Endothelial cell of umbilical vein (primary cell): Measurements from ENCODE around the gene SIRT5. TPM values are rescaled to one million over a fixed set of nuclear protein-coding genes. Genes with fewer than 3 reads are reported as not detected.

Experiments
- BruUV-seq: library from RNA; stranded (reverse); fragments of 400-500 nt; replicated peaks from 2 replicates; lab custom pipeline; 2021; lab: Mats Ljungman, UMichigan
- CTCF ChIA-PET: fragments of 300-600, 350-600 bp; sonication (Branson Sonifier 250); formaldehyde crosslinking; loops from one replicate; lab custom pipeline; 2021; ENCODE audit warnings: antibody characterized with exemption, inconsistent platforms; lab: Charles Lee
- POLR2A ChIA-PET: fragments of 300-600, 350-600 bp; sonication (Branson Sonifier 250); formaldehyde crosslinking; loops from one replicate; lab custom pipeline; 2021; ENCODE audit warnings: antibody characterized with exemption, inconsistent platforms; lab: Charles Lee
- DNase-seq: peaks from one replicate; pipeline ENCODE4 v3.0.0-alpha.2; 2011; ENCODE audit warnings: low read depth, low spot score
- FAIRE-seq: peaks from 2 replicates; lab custom pipeline; 2011; peaks lifted over from hg19 to GRCh38; lab: Jason Lieb, UNC
- H2AFZ ChIP-seq: 2 replicates; pipeline ENCODE4 v1.6.0; 2012; ENCODE audit warnings: low read depth, low read length, control low read depth, inconsistent platforms
- H3K27ac ChIP-seq: 2 replicates; pipeline ENCODE4 v1.5.1; 2011; ENCODE audit warnings: low read depth, mild to moderate bottlenecking, control low read depth, low read length, moderate library complexity; ENCODE audit not compliant: insufficient read depth
- H3K27me3 ChIP-seq, 2 experiments: 2 replicates each; pipeline versions ENCODE4 v1.6.0 to v1.6.1; 2011; ENCODE audit warnings: low read length in 2 of 2, mixed read lengths in 1 of 2; ENCODE audit not compliant: control insufficient read depth in 2 of 2, insufficient read depth in 2 of 2
- H3K36me3 ChIP-seq, 2 experiments: 2 replicates in 1 of 2; 3 replicates in 1 of 2; pipeline ENCODE4 v1.5.1; 2011; ENCODE audit warnings: low read length in 2 of 2, mild to moderate bottlenecking in 1 of 2, moderate library complexity in 1 of 2; ENCODE audit not compliant: control insufficient read depth in 2 of 2, insufficient read depth in 2 of 2; ENCODE audit errors: extremely low read depth in 1 of 2
- H3K4me1 ChIP-seq: 3 replicates; pipeline ENCODE4 v1.5.1; 2011; ENCODE audit warnings: mild to moderate bottlenecking, low read length; ENCODE audit not compliant: control insufficient read depth, insufficient read depth; ENCODE audit errors: extremely low read depth
- H3K4me2 ChIP-seq: 2 replicates; pipeline ENCODE4 v1.6.1; 2011; ENCODE audit warnings: low read length, control low read depth, mixed read lengths; ENCODE audit not compliant: insufficient read depth
- H3K4me3 ChIP-seq, 3 experiments: fragments of 200-600 bp in 1 of 3; sonication (generic), shearing (Covaris generic) in 1 of 3; replicated peaks in 1 of 3; 2 replicates each; pipeline ENCODE4 v1.5.1; 2011 to 2016; ENCODE audit warnings: control low read depth in 3 of 3, low read length in 3 of 3, mild to moderate bottlenecking in 2 of 3, inconsistent platforms in 1 of 3, low read depth in 1 of 3, moderate library complexity in 1 of 3; ENCODE audit not compliant: insufficient read depth in 1 of 3
- H3K79me2 ChIP-seq: 2 replicates; pipeline ENCODE4 v1.6.0; 2012; ENCODE audit warnings: low read length, inconsistent platforms; ENCODE audit not compliant: control insufficient read depth, insufficient read depth
- H3K9ac ChIP-seq: replicated peaks from 2 replicates; pipeline ENCODE3; 2011; ENCODE audit warnings: low read length, control low read depth; ENCODE audit not compliant: insufficient read depth; ENCODE audit errors: extremely low read depth
- H3K9me1 ChIP-seq: replicated peaks from 3 replicates; pipeline ENCODE4 v1.6.0; 2011; ENCODE audit warnings: mild to moderate bottlenecking, low read length; ENCODE audit not compliant: control insufficient read depth, insufficient read depth; ENCODE audit errors: extremely low read depth
- H3K9me3 ChIP-seq: replicated peaks from 2 replicates; pipeline ENCODE4 v1.5.1; 2012; ENCODE audit warnings: low read length, inconsistent platforms; ENCODE audit not compliant: control insufficient read depth, insufficient read depth
- H4K20me1 ChIP-seq: replicated peaks from 2 replicates; pipeline ENCODE3; 2011; ENCODE audit warnings: mild to moderate bottlenecking, low read length; ENCODE audit not compliant: control insufficient read depth, insufficient read depth; ENCODE audit errors: extremely low read depth
- GATA2 ChIP-seq: IDR thresholded peaks from 2 replicates; pipeline ENCODE4 v1.7.0; 2011; ENCODE audit warnings: low read depth, mild to moderate bottlenecking, moderate library complexity, mixed read lengths, low read length; ENCODE audit not compliant: insufficient read length, insufficient read depth
- JUN ChIP-seq: IDR thresholded peaks from 2 replicates; pipeline ENCODE4 v1.6.1; 2011; ENCODE audit warnings: borderline replicate concordance, low read depth; ENCODE audit not compliant: insufficient read length, insufficient read depth
- MYC ChIP-seq: IDR thresholded peaks from one replicate; pipeline ENCODE4 v1.6.1; 2011; ENCODE audit warnings: mild to moderate bottlenecking, low read depth, low read length
- POLR2A ChIP-seq: IDR thresholded peaks from 2 replicates; pipeline ENCODE4 v1.6.1; 2012; ENCODE audit warnings: low read depth, mild to moderate bottlenecking, control low read depth, low read length
- POLR2AphosphoS5 ChIP-seq: IDR thresholded peaks from 2 replicates; pipeline ENCODE4 v1.6.1; 2012; ENCODE audit warnings: low read depth, mild to moderate bottlenecking, control low read depth, low read length, moderate library complexity; ENCODE audit not compliant: insufficient read depth
- dilution Hi-C: fragments of 300-500 bp; cut with MboI; formaldehyde crosslinking; loops from one replicate; pipeline ENCODE4 v1.15.0; 2019; ENCODE audit warnings: low sequenced_read_pairs; ENCODE audit not compliant: extremely low pct_ligation_motif_present
- intact Hi-C: fragments of 100-400 bp; cut with micrococcal nuclease; formaldehyde crosslinking; loops from one replicate; pipeline ENCODE4 v1.10.0; 2022
- polyA plus RNA-seq, 4 experiments: library from polyadenylated mRNA; depleted of rRNA in 3 of 4; stranded (reverse) in 3 of 4; unstranded in 1 of 4; fragments of >200 nt; gene quantifications; 2 replicates each; pipeline versions ENCODE4 v1.2.1 to v1.2.3, GENCODE V29; 2011 to 2012; ENCODE audit warnings: missing spikeins in 1 of 4
- total RNA-seq: library from RNA; stranded (reverse); gene quantifications from 2 replicates; pipeline ENCODE4 v1.2.3, GENCODE V29; 2021
- TF ChIP-seq, protein P1 (sequence below), 2 donors: IDR thresholded peaks; 1 replicate in 1 of 2; 2 replicates in 1 of 2; pipeline ENCODE4 v1.5.1; 2011; ENCODE audit warnings: low read length in 2 of 2, mild to moderate bottlenecking in 2 of 2, moderate library complexity in 2 of 2, control low read depth in 1 of 2, inconsistent platforms in 1 of 2, low read depth in 1 of 2; ENCODE audit not compliant: insufficient read depth in 1 of 2; ENCODE audit errors: extremely low read depth in 1 of 2

The SIRT5 gene
- total and polyA plus RNA-seq, 2 donors (not counting 3 experiments of a cell fraction or from before 2014, with no cell fraction given), result 4.7 to 7.2 TPM

DNA sequence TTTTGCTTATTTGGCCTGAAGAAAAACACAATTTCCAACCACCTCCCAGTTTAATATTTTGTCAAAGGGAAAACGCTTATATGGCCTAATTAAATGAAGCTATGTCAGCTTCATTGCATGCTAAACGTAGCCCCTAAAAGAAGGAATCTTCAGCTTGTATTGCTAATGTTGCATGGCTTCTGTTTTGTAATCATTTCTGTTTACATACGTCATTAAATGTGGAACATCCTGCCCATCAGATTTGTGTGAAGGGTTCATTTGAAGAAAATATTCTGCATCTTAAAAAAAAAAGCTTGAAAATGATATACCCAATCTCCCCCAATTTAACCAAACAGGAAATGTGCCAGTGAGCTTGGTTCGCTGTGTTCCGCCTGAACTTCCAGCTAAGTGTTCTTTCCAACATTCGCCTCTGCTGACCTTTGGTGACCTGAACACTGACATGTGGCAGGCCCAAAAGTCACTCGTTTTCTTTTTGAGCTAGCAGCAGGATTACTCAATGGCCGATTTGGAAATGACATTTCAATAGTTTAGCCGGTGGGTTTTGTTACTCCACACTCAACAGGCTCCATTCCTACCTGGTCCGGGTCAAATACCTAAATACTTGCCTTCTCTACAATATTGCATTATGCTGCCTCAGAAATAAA lies 12.7 kb upstream of the SIRT5 start:
- ChIA-PET CTCF (interaction anchor here (1.2 to 4.9 kb wide), 3 partner anchors 12 to 24 kb away, joined by 3 to 57 read pairs (median 7); partner anchors contain the start of gene SIRT5), POLR2A (interaction anchor here (0.6 kb wide), 1 partner anchor 505 kb away, joined by 5 read pairs; no protein-coding TSS in a partner anchor)
- dilution Hi-C loops, result loop anchor here (25.0 kb wide), 1 partner anchor 224 kb away; the partner anchor contains the start of gene TBC1D7

More for the DNA sequence above, 12.7 kb upstream of the SIRT5 start:
- H3K79me2 ChIP-seq, result no peaks in the 10 kb centered on the region
- no peak overlapping the region for H3K4me3 ChIP-seq
- peaks cover 4 to 9% of the 10 kb centered on the region in 2 experiments for H3K27me3 ChIP-seq
- no peaks in the 10 kb centered on the region for H4K20me1 ChIP-seq
- no peak overlapping the region for H3K4me2 ChIP-seq
- TF ChIP-seq POLR2AphosphoS5 (no peak), MYC (no peak), POLR2A (no peak), GATA2 (no peak), JUN (no peak)
- TF ChIP-seq, protein P1, sequence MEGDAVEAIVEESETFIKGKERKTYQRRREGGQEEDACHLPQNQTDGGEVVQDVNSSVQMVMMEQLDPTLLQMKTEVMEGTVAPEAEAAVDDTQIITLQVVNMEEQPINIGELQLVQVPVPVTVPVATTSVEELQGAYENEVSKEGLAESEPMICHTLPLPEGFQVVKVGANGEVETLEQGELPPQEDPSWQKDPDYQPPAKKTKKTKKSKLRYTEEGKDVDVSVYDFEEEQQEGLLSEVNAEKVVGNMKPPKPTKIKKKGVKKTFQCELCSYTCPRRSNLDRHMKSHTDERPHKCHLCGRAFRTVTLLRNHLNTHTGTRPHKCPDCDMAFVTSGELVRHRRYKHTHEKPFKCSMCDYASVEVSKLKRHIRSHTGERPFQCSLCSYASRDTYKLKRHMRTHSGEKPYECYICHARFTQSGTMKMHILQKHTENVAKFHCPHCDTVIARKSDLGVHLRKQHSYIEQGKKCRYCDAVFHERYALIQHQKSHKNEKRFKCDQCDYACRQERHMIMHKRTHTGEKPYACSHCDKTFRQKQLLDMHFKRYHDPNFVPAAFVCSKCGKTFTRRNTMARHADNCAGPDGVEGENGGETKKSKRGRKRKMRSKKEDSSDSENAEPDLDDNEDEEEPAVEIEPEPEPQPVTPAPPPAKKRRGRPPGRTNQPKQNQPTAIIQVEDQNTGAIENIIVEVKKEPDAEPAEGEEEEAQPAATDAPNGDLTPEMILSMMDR (IDR thresholded peaks at IDR 0.05; ENCODE audit: extremely low read depth in 1 of 2, insufficient read depth in 1 of 2, low read depth in 1 of 2, low read length in 2 of 2), result no peak
- no peaks in the 10 kb centered on the region for H3K9me3 ChIP-seq
- no peaks in the 10 kb centered on the region for H3K9me1 ChIP-seq
- FAIRE-seq, result no peak
- no peak overlapping the region for H2AFZ ChIP-seq
- no peak for DNase-seq
- no peak overlapping the region for H3K9ac ChIP-seq
- H3K36me3 ChIP-seq, result no peaks in the 10 kb centered on the region
- H3K4me1 ChIP-seq, result no peaks in the 10 kb centered on the region
- intact Hi-C loops, result no loop called here
- H3K27ac ChIP-seq, result no peak overlapping the region
- no TSS peak for BruUV-seq
